ENCODE data around the gene FKBP14.

- TF ChIP-seq POLR2A (IDR thresholded peaks at IDR 0.05) = no peak
- TF ChIP-seq CTCF (IDR thresholded peaks at IDR 0.05 in 4 of 5, conservative IDR thresholded peaks at IDR 0.05 in 1 of 5) = no peak
These were observed 57.7 kb downstream of the FKBP14 start for GRCh38 chr7:29968683-29969395.
